T-cell (primary cell): ENCODE measurements around the gene RCAN3. TPM values are rescaled to one million over a fixed set of nuclear protein-coding genes. Genes with fewer than 3 reads are reported as not detected.
"Not testable (repeated sequence)": the region's sequence is repeated elsewhere in the genome, so short reads cannot be mapped to it uniquely, and the experiment has no call there.

Source experiments
- ATAC-seq, 4 experiments: fragments of 200-7000 bp in 3 of 4; fragments of 150-1000 bp in 1 of 4; cut with Tn5 transposase; replicated peaks in 1 of 4; 1 replicate in 3 of 4; 2 replicates in 1 of 4; pipeline ENCODE4 v1.10.0; 2021; ENCODE audit warnings: moderate library complexity in 3 of 4, mild to moderate bottlenecking in 2 of 4, moderate number of reproducible peaks in 1 of 4
- CTCF ChIA-PET, 2 donors: fragments of 300-600 bp; sonication (Branson Sonifier 250); formaldehyde crosslinking; loops; one replicate each; lab custom pipeline; 2022; ENCODE audit warnings: antibody characterized with exemption in 2 of 2; lab: Charles Lee
- POLR2A ChIA-PET, 2 donors: fragments of 300-600 bp; sonication (Branson Sonifier 250); formaldehyde crosslinking; loops; one replicate each; lab custom pipeline; 2022; ENCODE audit warnings: antibody characterized with exemption in 2 of 2; lab: Charles Lee
- DNase-seq, 35 experiments: peaks; one replicate each; pipeline versions ENCODE4 v3.0.0 to v3.0.0-alpha.2; 2013 to 2023
- H3K27ac ChIP-seq: one replicate; pipeline ENCODE4 v1.5.1; 2013; ENCODE audit warnings: low read length
- H3K27me3 ChIP-seq, 2 experiments: replicated peaks in 1 of 2; 1 replicate in 1 of 2; 2 replicates in 1 of 2; pipeline versions ENCODE4 v1.6.1 to v1.7.0; 2013; ENCODE audit warnings: low read length in 1 of 2, mixed read lengths in 1 of 2; ENCODE audit not compliant: control insufficient read depth in 2 of 2, insufficient read depth in 2 of 2; ENCODE audit errors: extremely low read depth in 1 of 2
- H3K36me3 ChIP-seq, 2 donors: 1 replicate in 1 of 2; 2 replicates in 1 of 2; pipeline versions ENCODE4 v1.6.1 to v1.7.0; 2013; ENCODE audit warnings: low read length in 1 of 2; ENCODE audit not compliant: control insufficient read depth in 2 of 2, insufficient read depth in 1 of 2; ENCODE audit errors: extremely low read depth in 1 of 2
- H3K4me1 ChIP-seq, 2 experiments: 1 replicate in 1 of 2; 2 replicates in 1 of 2; pipeline versions ENCODE4 v1.6.1 to v1.7.0; 2013; ENCODE audit warnings: low read length in 2 of 2, mixed read lengths in 1 of 2; ENCODE audit not compliant: insufficient read depth in 2 of 2, control insufficient read depth in 1 of 2; ENCODE audit errors: extremely low read depth in 1 of 2
- H3K4me3 ChIP-seq, 2 donors: 1 replicate in 1 of 2; 2 replicates in 1 of 2; pipeline versions ENCODE4 v1.5.1 to v1.7.0; 2013; ENCODE audit warnings: mild to moderate bottlenecking in 2 of 2, low read length in 1 of 2, moderate library complexity in 1 of 2; ENCODE audit not compliant: control insufficient read depth in 1 of 2; ENCODE audit errors: extremely low read depth in 1 of 2
- H3K9me3 ChIP-seq: 2 replicates; pipeline ENCODE4 v1.7.0; 2013
- H3K27ac Mint-ChIP-seq, 2 donors: one replicate each; pipeline ENCODE4 v1.8.0; 2020 to 2021; ENCODE audit warnings: mild to moderate bottlenecking in 2 of 2, mixed read lengths in 2 of 2
- H3K27me3 Mint-ChIP-seq, 2 donors: one replicate each; pipeline ENCODE4 v1.8.0; 2021 to 2022; ENCODE audit warnings: mixed read lengths in 2 of 2
- H3K36me3 Mint-ChIP-seq: one replicate; pipeline ENCODE4 v1.8.0; 2021; ENCODE audit warnings: mixed read lengths
- H3K4me1 Mint-ChIP-seq, 3 donors: one replicate each; pipeline ENCODE4 v1.8.0; 2020 to 2022; ENCODE audit warnings: mixed read lengths in 3 of 3, mild to moderate bottlenecking in 1 of 3
- H3K4me3 Mint-ChIP-seq, 3 donors: one replicate each; pipeline ENCODE4 v1.8.0; 2020 to 2022; ENCODE audit warnings: mild to moderate bottlenecking in 3 of 3, mixed read lengths in 3 of 3, moderate library complexity in 3 of 3
- H3K9me3 Mint-ChIP-seq, 3 donors: one replicate each; pipeline ENCODE4 v1.8.0; 2020 to 2022; ENCODE audit warnings: mixed read lengths in 3 of 3
- WGBS: methylation state at CpG from one replicate; pipeline ENCODE4 v1.1.5; 2013; ENCODE audit warnings: missing lambda C conversion rate; ENCODE audit not compliant: insufficient coverage; 5-methylcytosine and 5-hydroxymethylcytosine counted together
- total RNA-seq, 35 experiments: library from RNA in 6 of 35; stranded (reverse) in 6 of 35; fragments of 120-200 nt in 1 of 35; gene quantifications; one replicate each; pipeline versions ENCODE4 v1.2.1 to v1.2.4 and lab custom pipeline; 2013 to 2026

RCAN3 gene
- total RNA-seq, 5 donors from 2014 or later (not counting 1 experiment from before 2014, with no cell fraction given), result 149 to 202 (median 186) TPM

DNA sequence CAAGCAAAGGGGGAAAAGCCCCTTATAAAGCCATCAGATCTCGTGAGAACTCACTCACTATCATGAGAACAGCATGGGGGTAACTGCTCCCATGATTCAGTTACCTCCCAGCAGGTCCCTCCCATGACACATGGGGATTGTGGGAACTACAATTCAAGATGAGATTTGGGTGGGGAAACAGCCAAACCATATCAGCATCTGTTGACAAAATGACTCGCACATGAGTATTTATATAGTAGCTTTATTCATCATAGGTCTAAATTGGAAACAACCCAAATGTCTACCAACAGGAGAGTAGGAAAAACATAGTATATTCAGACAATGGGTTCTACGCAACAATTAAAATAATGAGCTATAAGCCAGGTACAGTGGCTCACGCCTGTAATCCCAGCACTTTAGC, 40.5 kb upstream of the RCAN3 start:
- DNase-seq, H3K27me3 Mint-ChIP-seq, H3K4me3 ChIP-seq, ATAC-seq, H3K9me3 Mint-ChIP-seq, H3K4me3 Mint-ChIP-seq, CTCF ChIA-PET, H3K9me3 ChIP-seq, H3K27me3 ChIP-seq, H3K27ac ChIP-seq, H3K4me1 ChIP-seq: not testable (repeated sequence)
- POLR2A ChIA-PET, result interaction anchor here in 1 of 2 donors (0.5 kb wide), 1 partner anchor 181 kb away, joined by 3 read pairs; the partner anchor contains the start of gene SRRM1
- Mint-ChIP-seq H3K36me3 (peaks cover 70% of the 10 kb centered on the region), H3K27ac (peak overlapping the region; percentile 22 to 76), H3K4me1 (peaks cover 30 to 50% (median 34%) of the 10 kb centered on the region in 3 donors)
- 100% methylated on average over 1 of the region's 4 CpGs for WGBS
- peaks cover 16 to 74% of the 10 kb centered on the region in 2 donors for H3K36me3 ChIP-seq

DNA sequence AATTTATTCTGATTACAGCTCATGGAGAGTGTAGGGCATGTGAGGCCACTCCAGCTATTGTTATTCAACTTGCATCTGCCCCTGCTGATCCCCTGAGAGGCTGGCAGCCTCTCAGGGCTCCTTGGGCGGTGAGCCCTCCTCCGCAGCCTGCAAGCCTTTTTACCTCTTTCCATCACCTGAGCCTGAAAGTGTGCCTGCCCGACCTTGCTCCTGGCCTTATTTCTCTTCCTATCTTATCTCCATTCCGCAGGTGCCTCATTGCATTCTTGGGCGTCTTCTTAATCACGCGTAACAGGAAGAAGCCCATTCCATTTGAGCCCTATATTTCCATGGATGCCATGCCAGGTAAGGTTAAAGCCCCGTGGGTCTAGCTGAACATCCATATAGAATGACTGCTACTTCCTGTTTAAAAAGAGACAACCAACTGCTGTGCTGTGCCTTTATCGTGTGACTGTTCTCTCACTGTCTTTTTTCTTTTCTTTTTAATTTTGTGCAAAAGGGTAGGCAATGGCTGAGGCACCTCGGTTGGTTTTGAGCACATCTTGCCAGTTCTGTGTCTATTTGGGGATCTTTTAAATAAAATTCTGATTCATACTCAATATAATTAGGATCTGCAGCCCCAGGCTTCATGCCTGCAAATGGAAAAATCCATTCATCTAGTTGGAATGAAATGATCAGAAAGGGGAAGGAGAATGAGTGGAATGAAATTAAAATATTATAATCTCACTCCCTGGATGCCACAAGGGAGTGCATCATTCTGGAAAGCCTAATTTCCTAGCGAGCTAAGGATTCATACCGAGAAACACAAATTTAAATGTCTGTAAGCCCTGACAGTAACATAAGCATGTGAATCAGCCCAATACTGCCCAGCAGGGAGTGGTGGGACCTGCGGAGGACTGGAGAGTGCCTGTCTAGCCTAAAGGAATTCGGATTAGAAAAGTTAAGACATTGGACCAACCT, 38.6 kb upstream of the RCAN3 start:
- Histone ChIP-seq H3K9me3 (no peaks in the 10 kb centered on the region), H3K27me3 (no peaks in the 10 kb centered on the region), H3K4me3 (no peak overlapping the region), H3K4me1 (peaks cover 5 to 7% of the 10 kb centered on the region in 2 experiments), H3K27ac (peak overlapping the region; percentile 31), H3K36me3 (peaks cover 14 to 64% of the 10 kb centered on the region in 2 donors)
- Mint-ChIP-seq H3K4me3 (peak overlapping the region; percentile 15 to 51 (median 38)), H3K27me3 (no peaks in the 10 kb centered on the region), H3K9me3 (no peaks in the 10 kb centered on the region), H3K27ac (peak overlapping the region; percentile 89 to 92), H3K4me1 (peaks cover 33 to 50% (median 37%) of the 10 kb centered on the region in 3 donors), H3K36me3 (peaks cover 66% of the 10 kb centered on the region)
- CTCF ChIA-PET, result interaction anchor here in 1 of 2 donors (2.0 kb wide), 1 partner anchor 49 kb away, joined by 5 read pairs; the partner anchor contains the start of gene NIPAL3
- ATAC-seq (peak; percentile 43 to 71 (median 64)), DNase-seq (peak in 1 of 35 experiments; percentile 14)
- 69% methylated on average over 9 of the region's 14 CpGs for WGBS
- POLR2A ChIA-PET, result interaction anchor here (0.5 to 0.6 kb wide), 4 partner anchors 38 to 641 kb away, joined by 3 to 4 read pairs (median 4); partner anchors contain the start of gene RCAN3 (in 1 of the 2)

GRCh38 chr1:24465099-24465498, 37.5 kb upstream of the RCAN3 start:
- ChIA-PET POLR2A (interaction anchor here in 1 of 2 donors (0.5 kb wide), 1 partner anchor 37 kb away, joined by 4 read pairs; no protein-coding TSS in a partner anchor), CTCF (interaction anchor here in 1 of 2 donors (2.0 kb wide), 1 partner anchor 50 kb away, joined by 5 read pairs; the partner anchor contains the start of gene NIPAL3)
- H3K9me3 Mint-ChIP-seq, result no peaks in the 10 kb centered on the region
- Histone ChIP-seq H3K27me3 (no peaks in the 10 kb centered on the region), H3K36me3 (peaks cover 10 to 57% of the 10 kb centered on the region in 2 donors), H3K4me1 (peaks cover 5 to 7% of the 10 kb centered on the region in 2 experiments), H3K27ac (no peak overlapping the region), H3K9me3 (no peaks in the 10 kb centered on the region), H3K4me3 (no peak overlapping the region)
- H3K27me3 Mint-ChIP-seq, result no peaks in the 10 kb centered on the region
- H3K27ac Mint-ChIP-seq, result peak overlapping the region; percentile 64 to 75
- 83% methylated on average over 1 of the region's 4 CpGs for WGBS
- H3K36me3 Mint-ChIP-seq, result peaks cover 65% of the 10 kb centered on the region
- H3K4me1 Mint-ChIP-seq, result peaks cover 33 to 44% (median 37%) of the 10 kb centered on the region in 3 donors
- DNase-seq (no peak), ATAC-seq (no peak)
- no peak overlapping the region for H3K4me3 Mint-ChIP-seq

- no peak overlapping the region for H3K27ac ChIP-seq
- CTCF ChIA-PET, result interaction anchor here in 1 of 2 donors (2.0 kb wide), 1 partner anchor 50 kb away, joined by 5 read pairs; the partner anchor contains the start of gene NIPAL3
These were observed 37.0 kb upstream of the RCAN3 start for GRCh38 chr1:24465638-24466037.

DNA sequence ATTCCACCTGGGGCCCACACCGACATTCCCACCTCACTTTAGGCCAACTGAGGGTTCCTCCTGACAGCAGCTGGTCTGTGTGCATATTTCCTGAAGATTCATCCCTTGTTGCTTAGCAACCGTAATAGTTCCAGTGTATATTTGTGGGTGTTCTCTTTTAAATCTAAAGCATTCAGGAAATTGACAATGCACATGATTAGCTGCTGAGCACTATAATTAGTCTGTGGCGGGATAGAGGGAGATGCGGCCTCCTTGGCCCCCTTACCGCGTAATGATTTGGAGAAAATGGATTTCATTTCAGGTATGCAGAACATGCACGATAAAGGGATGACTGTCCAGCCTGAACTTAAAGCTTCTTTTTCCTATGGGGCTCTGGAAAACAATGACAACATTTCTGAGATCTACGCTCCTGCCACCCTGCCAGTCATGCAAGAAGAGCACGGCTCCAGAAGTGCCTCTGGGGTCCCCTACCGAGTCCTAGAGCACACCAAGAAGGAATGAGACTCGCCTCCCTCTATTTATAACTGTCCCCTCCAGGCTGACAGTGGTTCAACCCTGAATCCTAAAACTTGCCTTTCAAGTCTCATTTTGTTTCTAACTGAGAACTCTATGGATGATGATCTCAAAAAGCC, 33.8 kb upstream of the RCAN3 start:
- Mint-ChIP-seq H3K27me3 (no peaks in the 10 kb centered on the region), H3K36me3 (peaks cover 54% of the 10 kb centered on the region), H3K27ac (peak overlapping the region; percentile 58 to 82), H3K4me1 (peaks cover 28 to 46% (median 35%) of the 10 kb centered on the region in 3 donors), H3K9me3 (no peaks in the 10 kb centered on the region), H3K4me3 (no peak overlapping the region)
- Histone ChIP-seq H3K9me3 (no peaks in the 10 kb centered on the region), H3K36me3 (peaks cover 10 to 40% of the 10 kb centered on the region in 2 donors), H3K27me3 (no peaks in the 10 kb centered on the region), H3K27ac (no peak overlapping the region), H3K4me3 (no peak overlapping the region), H3K4me1 (peaks cover 2 to 4% of the 10 kb centered on the region in 2 experiments)
- DNase-seq (no peak), ATAC-seq (no peak)
- ChIA-PET POLR2A (interaction anchor here in 1 of 2 donors (0.6 kb wide), 1 partner anchor 17 kb away, joined by 3 read pairs; no protein-coding TSS in a partner anchor), CTCF (interaction anchor here in 1 of 2 donors (1.1 kb wide), 1 partner anchor 53 kb away, joined by 3 read pairs; the partner anchor contains the start of gene NIPAL3)
- WGBS, result 95% methylated on average over 4 of the region's 11 CpGs

More at GRCh38 chr1:24465638-24466037, 37.0 kb upstream of the RCAN3 start:
- H3K4me3 ChIP-seq, result no peak overlapping the region
- H3K4me1 ChIP-seq, result peaks cover 5 to 7% of the 10 kb centered on the region in 2 experiments
- H3K4me1 Mint-ChIP-seq, result peaks cover 35 to 48% (median 37%) of the 10 kb centered on the region in 3 donors
- peak overlapping the region; percentile 58 to 61 for H3K27ac Mint-ChIP-seq
- H3K36me3 ChIP-seq, result peaks cover 10 to 51% of the 10 kb centered on the region in 2 donors
- no peaks in the 10 kb centered on the region for H3K27me3 Mint-ChIP-seq
- H3K27me3 ChIP-seq, result no peaks in the 10 kb centered on the region
- DNase-seq (no peak), ATAC-seq (no peak)
- POLR2A ChIA-PET, result no interaction called here
- no peaks in the 10 kb centered on the region for H3K9me3 ChIP-seq
- no peak overlapping the region for H3K4me3 Mint-ChIP-seq
- no CpG with 5 or more reads among the region's 2 CpGs for WGBS
- H3K36me3 Mint-ChIP-seq, result peaks cover 62% of the 10 kb centered on the region
- no peaks in the 10 kb centered on the region for H3K9me3 Mint-ChIP-seq
